Cerebellar nuclear complex (tissue), 1 donor: Measurements from ENCODE around the gene CHRNA4.
"Not testable (repeated sequence)": the region's sequence is repeated elsewhere in the genome, so short reads cannot be mapped to it uniquely, and the experiment has no call there.

ENCODE experiments used
- DNase-seq, 2 experiments: peaks; one replicate each; lab custom pipeline; 2025; lab: John Stamatoyannopoulos, UW

The CHRNA4 gene

DNA sequence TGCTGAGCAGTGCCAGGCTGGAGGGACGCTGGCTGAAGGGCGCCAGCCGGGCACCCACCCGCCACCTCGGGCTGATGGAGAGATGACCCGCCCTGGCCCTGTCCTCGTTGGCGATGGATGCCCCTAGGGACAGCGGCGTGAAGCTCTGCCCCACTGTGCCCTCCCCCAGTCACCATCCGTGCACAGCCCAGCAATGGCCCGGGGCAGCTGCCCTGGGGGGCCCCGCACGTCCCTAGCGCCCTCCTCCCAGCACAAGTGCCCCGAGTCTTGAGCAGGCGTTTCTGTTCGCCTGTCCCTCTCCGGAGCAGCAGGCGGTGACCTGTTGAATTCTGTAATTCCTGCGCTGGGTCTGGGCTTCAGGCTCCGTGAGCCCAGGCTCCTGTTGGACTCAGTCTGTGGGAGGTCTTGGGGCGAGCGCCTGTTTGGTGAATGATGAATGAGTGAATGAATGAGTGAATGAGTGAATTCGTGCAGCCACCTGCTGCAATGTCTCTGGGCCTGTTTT lies 36.8 kb upstream of the CHRNA4 start:
- no peak for DNase-seq

DNA sequence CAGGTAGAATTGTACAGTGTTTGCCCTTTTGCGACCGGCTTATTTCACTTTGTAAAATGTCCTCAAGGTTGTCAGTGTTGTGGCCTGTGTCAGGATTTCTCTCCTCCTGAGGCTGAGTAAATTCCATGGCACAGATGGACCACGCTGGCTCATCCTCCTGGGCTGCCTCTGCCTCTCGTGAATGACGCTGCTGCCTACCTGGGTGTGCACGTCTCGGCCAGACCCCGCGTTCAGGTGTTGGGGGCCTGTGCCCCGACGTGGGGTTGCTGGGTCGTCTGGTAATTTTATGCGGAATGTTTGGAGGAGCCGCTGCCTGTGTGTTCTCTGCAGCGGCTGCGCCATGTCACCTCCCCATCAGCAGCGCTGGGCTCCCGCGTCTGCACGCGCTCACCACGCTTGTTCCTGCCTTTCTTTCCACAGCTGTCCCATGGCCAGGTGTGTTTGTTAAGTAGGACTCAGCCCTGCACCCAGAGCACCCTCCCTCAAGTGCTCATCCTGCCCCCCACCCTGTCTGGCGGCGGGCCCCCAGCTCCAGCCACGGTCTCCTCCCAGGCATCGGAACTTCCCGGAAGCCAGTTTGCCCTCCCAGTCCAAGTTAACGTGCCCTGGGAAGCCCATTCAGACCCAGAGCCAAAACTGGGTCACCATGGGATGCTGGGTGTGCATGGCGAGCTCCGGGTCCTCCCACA lies 36.1 kb upstream of the CHRNA4 start:
- no peak for DNase-seq

DNA sequence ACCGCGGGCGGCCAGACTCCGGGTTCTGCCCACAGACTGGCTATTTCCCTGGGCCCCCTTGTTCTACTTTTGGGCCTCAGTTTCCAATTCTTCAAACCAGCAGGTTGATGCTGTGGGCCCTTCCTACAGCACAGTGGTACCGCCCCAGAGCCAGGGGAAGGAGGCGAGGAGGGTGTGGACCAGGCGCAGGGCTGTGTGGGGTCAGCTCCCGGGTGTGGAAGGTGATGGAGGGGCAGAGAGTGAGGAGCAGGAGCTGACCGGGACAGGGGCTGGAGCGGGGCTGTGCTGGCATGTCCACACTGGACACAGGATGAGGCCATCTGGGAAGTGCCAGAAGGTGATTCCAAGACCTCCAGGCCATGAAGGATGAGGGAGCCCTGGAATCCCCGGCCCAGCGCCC lies 35.2 kb upstream of the CHRNA4 start:
- no peak for DNase-seq

DNA sequence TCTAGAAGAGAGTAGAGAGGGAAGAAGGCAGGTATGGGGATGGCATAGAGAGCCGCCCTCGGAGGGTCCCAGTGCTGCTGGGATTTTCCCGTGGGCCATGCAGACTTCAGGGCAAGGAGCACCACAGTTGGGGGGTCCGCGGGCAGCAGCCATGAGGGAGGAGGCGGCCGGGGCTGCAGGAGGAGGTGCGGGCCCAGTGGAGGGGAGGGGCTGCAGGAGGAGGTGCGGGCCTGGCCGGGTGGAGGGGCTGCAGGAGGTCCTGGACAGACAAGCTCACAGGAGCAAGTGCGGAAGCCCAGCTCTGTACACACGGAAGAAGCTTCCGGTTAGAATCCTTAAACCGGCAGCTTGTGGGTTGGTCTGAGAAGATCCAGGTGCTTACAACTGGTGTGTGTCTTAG lies 34.6 kb upstream of the CHRNA4 start:
- DNase-seq, result no peak

DNA sequence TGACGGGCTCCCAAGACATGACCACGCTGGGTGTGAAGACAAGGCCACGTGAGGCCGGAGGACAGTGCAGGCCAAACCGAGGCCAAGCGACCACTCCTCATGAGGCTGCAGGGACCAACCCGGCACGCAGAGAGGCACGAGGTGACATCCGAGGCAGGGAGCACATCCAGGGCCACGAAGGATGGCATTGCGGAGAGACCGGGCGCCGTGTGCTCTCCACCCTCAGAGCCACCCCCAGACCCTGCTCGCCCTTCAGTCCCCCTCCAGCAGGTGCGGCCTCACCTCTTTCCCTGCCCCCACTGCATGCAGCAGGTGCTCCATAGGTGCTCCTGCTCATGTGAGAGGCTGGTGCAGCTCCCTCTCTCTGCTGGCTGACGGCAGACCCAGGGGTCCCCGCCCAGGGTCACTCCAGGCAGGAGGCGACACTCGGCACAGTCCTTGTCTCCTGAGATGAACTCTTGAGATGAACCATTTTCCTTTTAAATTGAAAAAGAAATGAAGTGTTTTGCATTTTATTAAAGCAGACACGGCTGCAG lies 33.8 kb upstream of the CHRNA4 start:
- no peak for DNase-seq

DNA sequence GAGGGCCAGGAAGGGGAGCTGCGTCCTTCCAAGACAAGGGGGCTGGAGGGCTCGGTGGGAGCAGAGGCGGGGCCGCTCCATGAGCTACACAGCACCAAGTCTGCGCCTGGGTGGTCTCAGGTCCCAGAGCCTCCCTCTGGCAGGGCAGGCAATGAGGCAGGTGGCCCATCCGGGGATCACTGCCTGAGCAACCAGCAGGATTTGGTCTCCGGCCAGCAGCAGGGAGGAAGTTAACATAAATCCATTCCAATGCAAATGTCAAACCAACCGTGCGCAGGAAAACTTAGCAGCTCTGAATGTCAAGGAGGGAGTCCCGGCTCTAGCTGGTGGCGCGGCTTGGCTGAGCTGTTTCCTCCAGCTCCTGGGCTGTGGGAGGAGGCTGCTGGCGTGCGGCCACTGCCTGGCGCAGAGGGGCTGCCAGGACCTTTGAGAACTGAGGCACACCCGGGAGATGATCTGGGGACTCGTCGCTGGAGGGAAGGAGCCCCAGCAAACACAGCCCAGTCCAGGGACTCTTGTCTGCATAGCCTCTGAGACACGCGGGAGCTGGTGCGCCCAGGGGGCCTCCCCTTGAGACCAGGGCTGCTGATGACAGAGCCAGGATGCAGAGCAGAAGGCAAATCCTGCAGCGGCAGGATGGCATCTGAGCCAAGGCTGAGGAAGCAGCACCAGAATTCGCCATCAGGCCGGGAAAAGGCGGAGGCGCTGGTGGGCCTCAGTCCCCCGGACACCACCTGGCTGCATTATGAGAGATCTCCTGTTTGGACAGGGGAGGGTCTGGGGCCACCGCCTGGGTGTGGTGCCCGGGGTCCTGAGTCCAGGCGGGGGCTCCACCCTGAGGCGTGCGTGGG lies 33.1 kb upstream of the CHRNA4 start:
- DNase-seq, result no peak

DNA sequence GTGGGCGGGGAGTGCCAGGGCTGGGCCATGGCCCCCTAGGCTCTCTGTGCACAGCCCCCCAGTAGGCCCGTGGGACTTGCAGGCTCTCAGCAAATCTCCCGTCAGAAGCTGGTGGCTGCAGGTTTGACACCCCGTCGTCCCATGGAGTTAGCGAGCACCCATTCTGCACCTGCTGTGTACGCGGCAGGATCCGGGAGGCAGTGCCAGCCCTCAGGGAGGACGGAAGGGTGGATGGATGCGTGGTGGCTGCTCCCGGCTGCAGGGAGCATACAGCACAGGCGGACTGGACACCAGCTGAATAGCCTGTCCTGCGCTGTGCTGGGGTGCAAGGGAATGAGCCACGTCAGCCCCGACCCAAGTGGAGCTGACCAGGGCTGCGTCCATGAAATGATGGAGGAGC lies 32.4 kb upstream of the CHRNA4 start:
- DNase-seq, result no peak

DNA sequence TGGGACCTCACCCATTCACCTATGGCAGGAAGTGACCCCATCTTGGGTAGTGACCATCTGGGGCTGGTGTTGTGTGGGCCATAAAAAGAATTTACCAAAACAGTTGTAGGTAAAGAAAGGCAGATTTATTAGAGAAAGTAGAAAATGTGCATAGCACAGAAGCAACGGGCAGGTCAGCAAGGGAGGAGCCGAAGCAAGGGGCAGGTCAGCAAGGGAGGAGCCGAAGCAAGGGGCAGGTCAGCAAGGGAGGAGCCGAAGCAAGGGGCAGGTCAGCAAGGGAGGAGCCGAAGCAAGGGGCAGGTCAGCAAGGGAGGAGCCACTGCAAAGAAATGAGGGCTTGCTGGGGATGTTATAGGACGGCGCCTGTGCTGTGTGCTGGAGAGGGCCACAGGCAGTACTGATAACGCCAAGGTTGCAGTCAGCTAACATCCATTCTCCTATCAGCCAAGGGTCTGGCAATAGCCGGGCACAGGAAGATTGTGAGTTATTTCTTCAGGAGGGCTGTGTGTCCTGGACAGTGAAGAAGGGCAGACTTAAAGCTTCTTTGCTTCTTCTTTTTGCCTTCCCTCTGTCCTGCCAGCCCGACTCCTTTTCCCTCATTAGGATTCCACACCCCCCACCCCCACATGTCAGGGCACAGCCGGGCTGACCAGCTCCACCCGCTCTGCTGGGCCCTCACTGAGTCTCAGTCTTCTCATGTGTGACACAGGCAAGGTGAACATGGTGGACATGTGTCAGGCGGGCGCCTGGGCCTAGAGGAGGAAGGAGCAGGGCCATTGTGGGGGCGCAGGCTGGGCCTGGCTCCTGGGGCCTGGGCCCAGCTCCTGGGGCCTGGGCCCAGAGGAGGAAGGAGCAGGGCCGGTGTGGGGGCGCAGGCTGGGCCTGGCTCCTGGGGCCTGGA lies 31.6 kb upstream of the CHRNA4 start:
- no peak for DNase-seq

DNA sequence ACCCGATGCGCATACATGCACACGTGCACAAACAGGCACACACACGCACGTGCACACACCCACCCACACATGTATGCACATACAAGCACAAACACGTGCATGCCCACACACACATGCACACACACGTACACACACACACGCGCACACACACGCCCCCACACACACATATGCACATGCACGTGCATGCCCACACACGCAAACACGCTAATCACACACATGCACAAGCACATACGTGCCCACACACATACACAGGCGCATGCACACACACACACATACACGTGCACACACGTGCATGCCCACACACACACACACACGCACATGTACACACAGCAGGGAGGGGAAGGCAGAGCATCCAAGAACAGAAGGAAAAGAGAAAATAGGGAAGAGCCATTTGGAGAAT lies 26.8 kb upstream of the CHRNA4 start:
- DNase-seq, result no peak

DNA sequence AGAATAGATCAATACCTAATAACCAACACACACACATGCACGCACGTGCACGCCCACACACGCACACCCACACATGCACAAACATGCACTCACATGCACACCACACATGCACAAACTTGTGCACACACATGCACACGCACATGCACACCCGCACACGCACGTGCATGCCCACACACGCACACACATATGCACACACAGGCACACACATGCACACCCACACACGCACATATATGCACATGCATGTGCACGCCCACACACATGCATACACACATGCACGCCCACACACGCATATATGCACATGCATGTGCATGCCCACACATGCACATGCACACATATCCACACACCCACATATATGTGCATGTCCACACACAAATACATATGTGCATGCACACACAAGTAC lies 26.2 kb upstream of the CHRNA4 start:
- no peak for DNase-seq

DNA sequence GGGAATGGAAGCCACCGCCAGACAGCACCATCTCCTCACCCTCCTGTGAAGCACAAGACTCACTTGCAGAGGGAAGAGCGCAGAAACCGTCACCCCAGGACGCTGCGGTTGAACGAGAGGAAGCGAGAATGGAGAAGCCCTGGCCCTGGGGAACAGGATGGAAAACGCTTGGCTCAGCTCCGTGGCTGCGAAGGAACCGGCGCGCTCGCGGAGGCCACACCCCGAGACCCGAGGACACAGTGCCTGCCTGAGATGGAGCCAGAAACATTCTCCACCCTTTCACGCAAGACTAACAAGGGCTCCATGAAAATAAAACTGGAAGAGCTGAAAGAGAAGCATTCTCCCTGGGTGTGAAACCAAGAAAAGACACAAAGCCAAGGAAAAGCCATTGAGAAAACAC lies 25.3 kb upstream of the CHRNA4 start:
- no peak for DNase-seq

DNA sequence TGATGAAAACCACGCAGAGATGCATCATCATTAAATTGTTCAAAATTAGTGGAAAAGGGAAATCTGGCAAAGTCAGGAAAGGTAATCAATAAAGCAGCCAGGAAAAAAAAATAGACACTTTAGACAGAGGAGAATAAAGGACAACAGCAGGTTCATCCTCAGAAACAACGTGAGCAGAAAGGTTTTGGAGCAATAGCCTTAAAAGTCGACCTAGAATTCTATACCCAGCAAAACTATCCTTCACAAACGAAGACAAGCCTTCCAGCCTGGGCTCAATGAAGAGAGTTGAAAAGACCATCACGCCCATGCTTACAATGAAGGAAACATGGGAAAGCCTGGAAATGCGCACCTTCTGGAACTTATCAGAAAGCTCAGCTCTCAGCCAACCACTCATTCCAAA lies 24.7 kb upstream of the CHRNA4 start:
- no peak for DNase-seq

DNA sequence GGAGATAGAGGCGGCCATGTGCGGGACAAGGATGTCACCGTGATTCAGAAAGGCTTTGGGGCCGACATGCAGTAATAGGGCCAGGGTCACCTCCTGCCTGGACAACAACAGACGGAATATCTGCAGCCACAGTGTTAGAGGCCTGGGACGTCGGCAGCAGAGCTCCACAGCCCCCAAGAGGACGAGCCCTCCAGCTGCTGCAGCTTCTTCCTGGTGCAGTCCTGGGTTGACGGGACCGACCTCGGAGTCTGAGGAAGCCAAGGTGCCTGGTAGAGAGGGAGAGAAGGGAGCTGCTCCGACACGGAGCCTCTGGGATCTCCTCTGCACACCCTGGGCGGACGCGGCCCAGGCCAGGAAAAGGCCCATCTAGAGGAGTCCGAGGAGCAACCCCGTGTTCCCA lies 23.2 kb upstream of the CHRNA4 start:
- no peak for DNase-seq

DNA sequence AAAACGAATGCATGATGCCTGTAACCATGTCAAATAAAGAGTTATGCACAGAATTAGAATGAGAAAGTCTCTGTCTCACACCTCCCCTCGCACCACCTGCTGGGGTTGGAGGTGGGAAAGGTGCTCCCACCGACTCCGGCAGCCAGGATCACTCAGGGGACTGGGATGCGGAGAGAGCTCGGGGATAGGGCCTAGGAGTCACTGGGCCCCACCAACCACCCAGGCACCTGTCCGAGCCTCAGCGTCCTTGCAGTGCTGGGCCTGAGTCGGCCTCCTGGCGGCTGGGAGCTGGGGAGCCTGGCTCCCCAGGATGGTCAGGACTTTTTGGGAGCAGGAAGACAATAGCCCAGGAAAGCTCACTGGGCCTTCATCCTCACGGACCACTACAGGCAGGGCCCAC lies 22.4 kb upstream of the CHRNA4 start:
- DNase-seq, result no peak

DNA sequence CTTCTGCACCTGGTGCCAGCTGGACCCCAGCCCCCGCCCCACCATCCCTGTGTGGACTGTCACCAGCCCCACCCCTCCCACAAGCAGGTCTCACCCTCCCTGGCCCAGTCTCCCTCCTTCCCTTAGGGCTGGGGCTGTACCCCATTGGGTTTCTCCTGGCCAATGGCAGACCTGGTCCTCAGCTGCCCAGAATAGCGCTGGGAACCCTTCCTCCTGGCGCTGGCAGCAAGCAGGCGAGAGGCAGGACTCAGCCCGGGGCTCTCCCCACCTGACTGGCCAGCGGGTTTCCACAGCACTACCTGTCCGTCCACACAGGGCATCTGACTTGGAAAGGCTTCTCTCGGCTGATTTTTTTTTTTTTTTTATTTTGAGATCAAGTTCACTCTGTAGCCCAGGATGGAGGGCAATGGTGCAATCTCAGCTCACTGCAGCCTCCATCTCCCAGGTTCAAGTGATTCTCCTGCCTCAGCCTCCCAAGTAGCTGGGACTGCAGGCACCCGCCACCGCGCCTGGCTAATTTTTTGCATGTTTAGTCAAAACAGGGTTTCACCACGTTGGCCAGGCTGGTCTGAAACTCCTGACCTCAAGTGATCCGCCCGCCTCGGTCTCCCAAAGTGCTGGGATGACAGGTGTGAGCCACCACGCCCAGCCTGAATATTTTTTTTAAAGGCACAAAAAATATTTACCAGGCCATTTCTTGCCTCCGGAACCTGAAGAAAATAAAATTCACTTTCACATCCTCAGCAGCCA lies 21.6 kb upstream of the CHRNA4 start:
- DNase-seq, result no peak

DNA sequence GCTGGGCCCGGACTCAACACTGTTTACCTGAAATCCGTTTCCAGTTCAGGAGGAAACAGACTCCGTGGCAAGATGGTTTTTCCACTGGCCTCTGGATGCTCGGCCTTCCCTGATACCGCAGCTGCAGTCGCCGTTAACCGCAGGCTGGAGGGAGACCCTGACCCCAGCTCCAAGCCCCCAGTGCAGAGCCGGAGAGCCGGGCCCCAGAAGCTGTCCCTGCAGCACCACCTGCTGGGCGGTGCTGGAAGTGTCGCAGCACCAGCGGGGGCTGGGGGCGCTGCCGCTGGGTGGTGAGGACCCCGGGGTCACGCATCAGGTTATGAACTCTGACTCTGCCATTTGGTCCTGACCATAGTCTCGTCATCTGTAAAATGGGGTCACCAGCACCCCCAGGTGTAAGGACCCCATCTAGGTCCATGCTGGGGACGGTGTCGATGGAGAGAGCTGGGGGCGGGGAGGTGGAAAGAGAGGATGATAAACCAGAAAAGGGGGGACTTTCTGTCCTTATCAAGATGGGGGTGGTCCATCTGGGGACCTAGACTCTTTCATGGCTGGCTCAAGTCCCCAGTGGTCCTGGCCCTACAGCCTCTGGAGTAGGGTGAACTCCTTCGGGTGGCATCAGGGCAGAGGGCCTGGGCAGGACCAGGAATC lies 20.8 kb upstream of the CHRNA4 start:
- no peak for DNase-seq

DNA sequence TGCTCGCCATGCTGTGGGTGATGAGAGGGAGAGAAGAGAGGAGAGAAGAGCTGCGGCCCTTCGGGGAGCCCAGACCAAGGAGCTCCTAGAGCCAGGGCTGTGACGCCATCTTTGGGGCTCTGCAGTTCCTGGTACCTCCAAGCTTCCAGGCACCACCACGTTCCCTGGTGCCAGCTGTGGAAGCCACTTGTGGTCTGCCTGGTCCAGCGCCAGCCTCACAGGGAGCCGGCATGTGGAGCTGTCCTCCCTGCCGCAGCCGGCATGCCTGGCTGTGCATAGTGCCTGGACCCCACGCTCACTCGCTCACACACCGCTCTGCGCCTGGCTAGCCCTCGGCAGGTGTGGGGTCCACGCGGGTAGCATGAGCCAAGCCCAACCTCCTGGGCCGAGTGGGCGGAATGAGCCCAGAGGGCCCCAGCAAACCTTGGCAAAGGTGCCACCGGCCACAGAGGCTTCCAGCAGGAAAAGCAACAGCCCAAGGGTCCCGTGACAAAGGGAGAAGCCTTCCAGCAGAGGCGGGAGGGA lies 19.3 kb upstream of the CHRNA4 start:
- DNase-seq, result no peak

DNA sequence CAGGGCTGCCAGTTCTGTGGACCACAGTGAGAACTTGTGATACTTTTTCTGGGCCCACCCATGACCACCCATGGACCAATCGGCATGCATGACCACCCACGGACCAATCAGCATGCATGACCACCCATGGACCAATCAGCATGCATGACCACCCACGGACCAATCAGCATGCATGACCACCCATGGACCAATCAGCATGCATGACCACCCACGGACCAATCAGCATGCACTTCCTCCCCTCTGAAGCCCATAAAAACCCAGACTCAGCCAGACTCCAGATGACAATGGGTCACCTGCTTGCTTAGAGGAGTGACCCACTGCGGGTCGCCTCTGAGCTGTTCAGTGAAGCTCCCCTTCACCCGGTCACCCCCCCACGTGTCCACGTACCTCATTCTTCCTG lies 18.7 kb upstream of the CHRNA4 start:
- not testable (repeated sequence) for DNase-seq

DNA sequence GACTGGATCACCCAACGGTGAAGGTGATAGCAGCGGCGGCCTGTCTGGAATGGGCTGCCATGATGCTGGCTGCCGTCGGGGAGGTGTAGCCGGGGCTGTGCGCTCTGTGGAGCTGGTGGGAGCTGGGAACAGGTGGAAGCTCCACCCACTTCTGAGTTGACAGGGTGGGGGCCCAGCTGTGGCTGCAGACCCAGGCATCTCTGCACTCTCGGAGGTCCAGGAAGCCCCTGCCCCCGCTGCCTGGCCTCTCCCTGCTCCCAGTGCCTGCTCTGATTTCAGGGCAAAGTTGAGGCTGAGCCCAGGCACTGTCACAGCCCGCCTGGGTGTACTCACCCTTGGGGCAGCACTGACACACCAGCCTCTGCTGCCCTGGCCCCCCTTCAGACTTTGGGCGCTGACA lies 18.1 kb upstream of the CHRNA4 start:
- no peak for DNase-seq

DNA sequence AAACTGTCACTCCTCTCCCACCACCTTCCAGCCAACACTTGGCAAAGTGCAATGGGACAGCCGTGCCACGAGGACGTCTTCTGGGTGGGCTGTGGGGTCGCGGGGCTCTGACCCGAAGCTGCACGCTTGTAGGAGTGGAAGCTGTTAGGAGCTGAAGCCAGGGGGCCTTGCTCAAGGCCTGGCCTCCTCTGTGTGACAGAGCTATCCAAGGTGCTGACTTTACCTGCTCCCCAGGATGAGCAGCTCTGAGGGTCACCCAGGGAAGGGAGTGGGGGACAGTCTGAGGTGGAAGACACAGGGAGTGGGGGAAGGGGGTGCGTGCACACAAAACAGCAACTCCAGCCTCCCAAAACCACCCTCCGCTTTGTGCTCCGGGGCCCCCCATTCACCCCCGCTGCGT lies 17.5 kb upstream of the CHRNA4 start:
- no peak for DNase-seq

DNA sequence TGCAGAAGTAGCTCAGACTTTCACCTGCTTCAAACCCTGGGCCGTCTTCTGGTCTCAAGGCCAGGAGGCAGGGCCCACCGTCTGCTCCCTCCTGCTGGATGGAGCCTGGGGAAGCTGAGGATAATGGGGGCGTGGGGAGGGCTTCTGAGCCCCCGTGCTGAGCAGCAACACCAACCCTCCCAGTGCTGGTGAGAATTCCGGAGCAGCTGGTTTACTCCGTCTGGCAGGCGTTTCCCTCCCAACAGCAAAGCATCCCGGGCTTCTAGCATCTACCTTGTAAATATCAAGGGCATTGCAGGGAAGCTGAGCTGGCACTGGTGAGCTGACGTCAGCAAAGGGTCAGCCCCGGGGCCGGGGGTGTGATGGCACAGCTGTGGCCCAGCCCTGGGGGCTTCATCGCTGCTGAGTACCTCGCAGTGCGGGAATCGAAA lies 16.8 kb upstream of the CHRNA4 start:
- no peak for DNase-seq
